NB4 (cell line): ENCODE results near the gene EXOC3L2.

Source experiments
- MYC ChIP-seq: IDR thresholded peaks from 2 replicates; pipeline ENCODE4 v1.6.1; 2011; ENCODE audit warnings: low read depth, low read length
- POLR2A ChIP-seq: IDR thresholded peaks from 2 replicates; pipeline ENCODE4 v1.6.1; 2011; ENCODE audit warnings: mild to moderate bottlenecking; ENCODE audit not compliant: insufficient read length; ENCODE audit errors: extremely low read depth
- TF ChIP-seq, protein P1 (sequence below): IDR thresholded peaks from one replicate; pipeline ENCODE4 v1.5.1; 2012; ENCODE audit warnings: low read depth, low read length
- TF ChIP-seq, protein P2 (sequence below): IDR thresholded peaks from 2 replicates; pipeline ENCODE4 v1.6.1; 2011; ENCODE audit warnings: low read depth, low read length

DNA sequence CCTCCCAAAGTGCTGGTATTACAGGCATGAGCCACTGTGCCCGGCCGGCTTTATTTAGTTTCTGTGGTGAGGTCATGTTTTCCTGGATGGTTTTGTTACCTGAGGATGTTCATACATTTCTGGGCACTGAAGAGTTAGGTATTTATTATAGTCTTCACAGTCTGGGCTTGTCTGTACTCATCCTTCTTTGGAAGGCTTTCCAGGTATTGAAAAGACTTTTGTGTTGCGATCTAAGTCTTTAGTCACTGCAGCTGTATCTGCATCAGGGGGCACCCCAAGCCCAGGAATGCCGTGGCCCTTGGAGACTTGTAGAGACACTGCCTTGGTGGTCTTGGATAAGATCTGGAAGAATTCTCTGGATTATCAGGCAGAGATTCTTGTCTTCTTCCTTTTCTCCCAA is 53.8 kb downstream of the EXOC3L2 start:
- TF ChIP-seq, protein P1, sequence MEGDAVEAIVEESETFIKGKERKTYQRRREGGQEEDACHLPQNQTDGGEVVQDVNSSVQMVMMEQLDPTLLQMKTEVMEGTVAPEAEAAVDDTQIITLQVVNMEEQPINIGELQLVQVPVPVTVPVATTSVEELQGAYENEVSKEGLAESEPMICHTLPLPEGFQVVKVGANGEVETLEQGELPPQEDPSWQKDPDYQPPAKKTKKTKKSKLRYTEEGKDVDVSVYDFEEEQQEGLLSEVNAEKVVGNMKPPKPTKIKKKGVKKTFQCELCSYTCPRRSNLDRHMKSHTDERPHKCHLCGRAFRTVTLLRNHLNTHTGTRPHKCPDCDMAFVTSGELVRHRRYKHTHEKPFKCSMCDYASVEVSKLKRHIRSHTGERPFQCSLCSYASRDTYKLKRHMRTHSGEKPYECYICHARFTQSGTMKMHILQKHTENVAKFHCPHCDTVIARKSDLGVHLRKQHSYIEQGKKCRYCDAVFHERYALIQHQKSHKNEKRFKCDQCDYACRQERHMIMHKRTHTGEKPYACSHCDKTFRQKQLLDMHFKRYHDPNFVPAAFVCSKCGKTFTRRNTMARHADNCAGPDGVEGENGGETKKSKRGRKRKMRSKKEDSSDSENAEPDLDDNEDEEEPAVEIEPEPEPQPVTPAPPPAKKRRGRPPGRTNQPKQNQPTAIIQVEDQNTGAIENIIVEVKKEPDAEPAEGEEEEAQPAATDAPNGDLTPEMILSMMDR: no peak
- no peak for TF ChIP-seq MYC
- no peak for TF ChIP-seq POLR2A
- TF ChIP-seq, protein P2, sequence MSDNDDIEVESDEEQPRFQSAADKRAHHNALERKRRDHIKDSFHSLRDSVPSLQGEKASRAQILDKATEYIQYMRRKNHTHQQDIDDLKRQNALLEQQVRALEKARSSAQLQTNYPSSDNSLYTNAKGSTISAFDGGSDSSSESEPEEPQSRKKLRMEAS: no peak
